Measurements from ENCODE around the gene SLMAP.

The SLMAP gene

DNA sequence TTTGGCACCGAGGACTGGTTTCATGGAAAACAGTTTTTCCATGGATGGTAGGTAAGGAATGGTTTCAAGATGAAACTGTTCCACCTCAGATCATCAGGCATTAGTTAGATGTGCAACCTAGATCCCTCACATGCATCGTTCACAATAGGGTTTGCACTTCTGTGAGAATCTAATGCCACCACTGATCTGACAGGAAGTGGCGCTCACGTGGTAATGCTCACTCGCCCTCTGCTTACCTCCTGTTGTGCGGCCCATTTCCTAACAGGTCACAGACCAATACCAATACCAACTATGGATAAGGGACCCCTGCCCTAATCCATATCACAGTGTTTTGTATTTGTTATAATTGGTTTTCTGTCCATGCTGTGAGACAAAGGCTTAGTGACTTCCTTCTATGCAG lies 58.9 kb downstream of the SLMAP start:
- Histone ChIP-seq H3K4me2 (ENCODE audit: insufficient read depth, low read length) (no peak overlapping the region), H3K36me3 (ENCODE audit: insufficient read depth, low read length) (no peaks in the 10 kb centered on the region), H3K4me1 (ENCODE audit: insufficient read depth, low read length) (peaks cover 4% of the 10 kb centered on the region; the same call in 1 of the 2 replicates)

DNA sequence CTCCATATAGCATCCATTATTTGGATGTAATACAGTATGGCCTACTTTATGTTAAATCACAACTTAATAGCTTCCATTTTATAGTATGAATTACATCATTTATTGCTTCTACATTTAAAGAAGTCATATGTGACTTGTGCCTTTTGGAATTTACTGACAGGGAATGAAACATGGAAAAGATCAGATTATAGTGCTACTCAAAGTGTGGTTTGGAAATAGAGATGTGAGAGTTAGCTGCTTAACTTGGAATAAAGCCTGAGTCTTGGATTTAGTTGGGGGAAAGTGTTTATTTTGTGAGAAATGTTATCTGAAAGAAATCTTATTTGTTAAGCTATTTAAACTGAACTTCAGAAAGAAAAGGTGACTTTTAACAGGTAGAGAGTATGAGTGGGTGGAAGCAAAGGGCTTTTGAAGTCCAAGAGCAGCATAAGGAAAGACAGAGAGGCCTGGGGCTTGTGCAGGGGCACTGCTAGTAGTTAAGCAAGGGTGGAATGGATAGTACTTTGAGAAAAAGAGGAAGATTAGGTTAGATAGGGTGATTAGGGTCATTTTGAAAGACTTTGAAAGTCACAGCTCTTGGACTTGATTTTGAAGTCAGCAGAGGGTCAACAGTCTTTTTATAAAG lies 60.5 kb downstream of the SLMAP start:
- no peak overlapping the region for H3K27ac ChIP-seq (ENCODE audit: low read length)
- no peak overlapping the region for H3K4me2 ChIP-seq (ENCODE audit: insufficient read depth, low read length)
- H4K20me1 ChIP-seq (ENCODE audit: insufficient read depth, low read length) = peaks cover 40% of the 10 kb centered on the region; the same call in 1 of the 2 replicates
- no peaks in the 10 kb centered on the region for H3K36me3 ChIP-seq (ENCODE audit: insufficient read depth, low read length)
- H2AFZ ChIP-seq (ENCODE audit: low read depth, low read length) = no peak overlapping the region
- no peaks in the 10 kb centered on the region for H3K27me3 ChIP-seq (ENCODE audit: insufficient read depth, low read length, poor library complexity)
- TF ChIP-seq EZH2 (IDR thresholded peaks at IDR 0.05; ENCODE audit: borderline replicate concordance, low read depth, low read length, severe bottlenecking) = no peak
- TF ChIP-seq, protein P1, sequence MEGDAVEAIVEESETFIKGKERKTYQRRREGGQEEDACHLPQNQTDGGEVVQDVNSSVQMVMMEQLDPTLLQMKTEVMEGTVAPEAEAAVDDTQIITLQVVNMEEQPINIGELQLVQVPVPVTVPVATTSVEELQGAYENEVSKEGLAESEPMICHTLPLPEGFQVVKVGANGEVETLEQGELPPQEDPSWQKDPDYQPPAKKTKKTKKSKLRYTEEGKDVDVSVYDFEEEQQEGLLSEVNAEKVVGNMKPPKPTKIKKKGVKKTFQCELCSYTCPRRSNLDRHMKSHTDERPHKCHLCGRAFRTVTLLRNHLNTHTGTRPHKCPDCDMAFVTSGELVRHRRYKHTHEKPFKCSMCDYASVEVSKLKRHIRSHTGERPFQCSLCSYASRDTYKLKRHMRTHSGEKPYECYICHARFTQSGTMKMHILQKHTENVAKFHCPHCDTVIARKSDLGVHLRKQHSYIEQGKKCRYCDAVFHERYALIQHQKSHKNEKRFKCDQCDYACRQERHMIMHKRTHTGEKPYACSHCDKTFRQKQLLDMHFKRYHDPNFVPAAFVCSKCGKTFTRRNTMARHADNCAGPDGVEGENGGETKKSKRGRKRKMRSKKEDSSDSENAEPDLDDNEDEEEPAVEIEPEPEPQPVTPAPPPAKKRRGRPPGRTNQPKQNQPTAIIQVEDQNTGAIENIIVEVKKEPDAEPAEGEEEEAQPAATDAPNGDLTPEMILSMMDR (IDR thresholded peaks at IDR 0.05; ENCODE audit: borderline replicate concordance, extremely low read depth, low read length, poor library complexity, severe bottlenecking) = no peak
- no peak for DNase-seq
- ATAC-seq (ENCODE audit: insufficient read depth, low read depth) = no peak
- H3K9me3 ChIP-seq (ENCODE audit: insufficient read depth, low read length, severe bottlenecking) = no peaks in the 10 kb centered on the region
- no peak overlapping the region for H3K9ac ChIP-seq (ENCODE audit: low read depth, low read length)
- peaks cover 94% of the 10 kb centered on the region for H3K79me2 ChIP-seq (ENCODE audit: insufficient read depth, low read length)
- H3K4me3 ChIP-seq (ENCODE audit: low read depth in 1 of 2, low read length in 2 of 2) = no peak overlapping the region
- H3K4me1 ChIP-seq (ENCODE audit: insufficient read depth, low read length) = peaks cover 4% of the 10 kb centered on the region; the same call in 1 of the 2 replicates

More for the DNA sequence above, 58.9 kb downstream of the SLMAP start:
- no peaks in the 10 kb centered on the region for H3K9me3 ChIP-seq (ENCODE audit: insufficient read depth, low read length, severe bottlenecking)
- H3K27me3 ChIP-seq (ENCODE audit: insufficient read depth, low read length, poor library complexity) = no peaks in the 10 kb centered on the region
- H3K9ac ChIP-seq (ENCODE audit: low read depth, low read length) = no peak overlapping the region
- TF ChIP-seq EZH2 (IDR thresholded peaks at IDR 0.05; ENCODE audit: borderline replicate concordance, low read depth, low read length, severe bottlenecking) = no peak
- TF ChIP-seq, protein P1 (IDR thresholded peaks at IDR 0.05; ENCODE audit: borderline replicate concordance, extremely low read depth, low read length, poor library complexity, severe bottlenecking) = no peak
- ATAC-seq (ENCODE audit: insufficient read depth, low read depth) (peak; percentile 85), DNase-seq (peak; percentile 44)
- H3K4me3 ChIP-seq (ENCODE audit: low read depth in 1 of 2, low read length in 2 of 2) = no peak overlapping the region
- H3K27ac ChIP-seq (ENCODE audit: low read length) = 0 out of 2 replicates have a peak overlapping the region, but pooled peaks have one; percentile 6
- H4K20me1 ChIP-seq (ENCODE audit: insufficient read depth, low read length) = peaks cover 34% of the 10 kb centered on the region; the same call in 1 of the 2 replicates
- peaks cover 95% of the 10 kb centered on the region for H3K79me2 ChIP-seq (ENCODE audit: insufficient read depth, low read length)
- H2AFZ ChIP-seq (ENCODE audit: low read depth, low read length) = no peak overlapping the region

- ATAC-seq (ENCODE audit: insufficient read depth, low read depth) (no peak), DNase-seq (no peak)
- TF ChIP-seq, protein P1 (IDR thresholded peaks at IDR 0.05; ENCODE audit: borderline replicate concordance, extremely low read depth, low read length, poor library complexity, severe bottlenecking) = no peak
- TF ChIP-seq EZH2 (IDR thresholded peaks at IDR 0.05; ENCODE audit: borderline replicate concordance, low read depth, low read length, severe bottlenecking) = no peak
- H3K27ac ChIP-seq (ENCODE audit: low read length) = no peak overlapping the region
- H3K79me2 ChIP-seq (ENCODE audit: insufficient read depth, low read length) = peaks cover 85% of the 10 kb centered on the region
- no peaks in the 10 kb centered on the region for H3K36me3 ChIP-seq (ENCODE audit: insufficient read depth, low read length)
- no peaks in the 10 kb centered on the region for H3K27me3 ChIP-seq (ENCODE audit: insufficient read depth, low read length, poor library complexity)
- H3K4me1 ChIP-seq (ENCODE audit: insufficient read depth, low read length) = peaks cover 4% of the 10 kb centered on the region; the same call in 1 of the 2 replicates
- no peak overlapping the region for H3K4me3 ChIP-seq (ENCODE audit: low read depth in 1 of 2, low read length in 2 of 2)
- no peak overlapping the region for H2AFZ ChIP-seq (ENCODE audit: low read depth, low read length)
- H3K9ac ChIP-seq (ENCODE audit: low read depth, low read length) = no peak overlapping the region
- no peaks in the 10 kb centered on the region for H3K9me3 ChIP-seq (ENCODE audit: insufficient read depth, low read length, severe bottlenecking)
- H4K20me1 ChIP-seq (ENCODE audit: insufficient read depth, low read length) = peaks cover 52% of the 10 kb centered on the region
- H3K4me2 ChIP-seq (ENCODE audit: insufficient read depth, low read length) = no peak overlapping the region
Observed at GRCh38 chr3:57818772-57819171, 62.7 kb downstream of the SLMAP start.
